HepG2 (cell line): ENCODE measurements around the gene GFER. TPM values are rescaled to one million over a fixed set of nuclear protein-coding genes. Genes with fewer than 3 reads are reported as not detected.

Experiments
- ATF7-NPFF ChIP-seq: sonication (generic); formaldehyde crosslinking; IDR thresholded peaks from 2 replicates; pipeline ENCODE4 v1.8.1; 2023; ENCODE audit warnings: mild to moderate bottlenecking, low read depth, missing genetic modification reagents, moderate library complexity
- BORCS8-MEF2B ChIP-seq: sonication (generic); formaldehyde crosslinking; IDR thresholded peaks from 2 replicates; pipeline ENCODE4 v1.8.0; 2022; ENCODE audit warnings: mild to moderate bottlenecking, missing genetic modification reagents
- CBX5 ChIP-seq: sonication (generic); formaldehyde crosslinking; IDR thresholded peaks from 2 replicates; pipeline ENCODE4 v1.4.0; 2020; ENCODE audit warnings: missing genetic modification reagents, borderline replicate concordance
- ETV5 ChIP-seq: IDR thresholded peaks from 2 replicates; pipeline ENCODE4 v1.6.1; 2018; ENCODE audit warnings: missing biosample characterization, missing genetic modification reagents, inconsistent platforms, borderline replicate concordance
- GFI1 ChIP-seq: sonication (generic); formaldehyde crosslinking; IDR thresholded peaks from 2 replicates; pipeline ENCODE4 v1.5.0; 2020; ENCODE audit warnings: missing genetic modification reagents, mild to moderate bottlenecking, borderline replicate concordance
- HES4 ChIP-seq: sonication (generic); formaldehyde crosslinking; IDR thresholded peaks from 2 replicates; pipeline ENCODE4 v1.9.0; 2021; ENCODE audit warnings: mild to moderate bottlenecking, missing genetic modification reagents, borderline replicate concordance
- HNF4A ChIP-seq: sonication (generic); formaldehyde crosslinking; IDR thresholded peaks from 2 replicates; pipeline ENCODE4 v1.4.0; 2020; ENCODE audit warnings: missing genetic modification reagents
- HNRNPK ChIP-seq: fragments of 200-400 bp; formaldehyde crosslinking; IDR thresholded peaks from 2 replicates; pipeline ENCODE4 v1.6.1; 2018; ENCODE audit warnings: low read length, low read depth, moderate library complexity, mild to moderate bottlenecking; ENCODE audit not compliant: poor library complexity, severe bottlenecking
- ISL2 ChIP-seq: sonication (generic); formaldehyde crosslinking; IDR thresholded peaks from 2 replicates; pipeline ENCODE4 v1.5.0; 2020; ENCODE audit warnings: missing genetic modification reagents
- LCORL ChIP-seq, 2 experiments: fragments of 450-650 bp in 1 of 2; sonication (generic) in 1 of 2; formaldehyde crosslinking in 1 of 2; IDR thresholded peaks; 2 replicates each; pipeline versions ENCODE4 v1.5.0 to v1.6.1; 2017 to 2020; ENCODE audit warnings: antibody characterized with exemption in 1 of 2, missing genetic modification reagents in 1 of 2
- MAFK ChIP-seq, 2 experiments: IDR thresholded peaks in 1 of 2; conservative IDR thresholded peaks in 1 of 2; 2 replicates each; pipeline ENCODE4 v1.6.1; 2011; ENCODE audit warnings: improper control_type of control experiment in 2 of 2, low read length in 2 of 2
- NAIF1 ChIP-seq: sonication (generic); formaldehyde crosslinking; IDR thresholded peaks from 2 replicates; pipeline ENCODE4 v1.5.0; 2020; ENCODE audit warnings: mild to moderate bottlenecking, missing genetic modification reagents, borderline replicate concordance
- NBN ChIP-seq: fragments of 450-650 bp; conservative IDR thresholded peaks from 2 replicates; pipeline ENCODE4 v1.6.1; 2017
- POLR2G ChIP-seq: fragments of 200-400 bp; formaldehyde crosslinking; IDR thresholded peaks from 2 replicates; pipeline ENCODE4 v1.6.1; 2018; ENCODE audit warnings: mild to moderate bottlenecking, low read depth, low read length, moderate library complexity
- RXRA ChIP-seq: sonication (generic); formaldehyde crosslinking; IDR thresholded peaks from 2 replicates; pipeline ENCODE4 v1.5.1; 2020; ENCODE audit warnings: missing genetic modification reagents
- SRSF1 ChIP-seq: fragments of 200-400 bp; formaldehyde crosslinking; optimal IDR thresholded peaks from 2 replicates; pipeline ENCODE3; 2017; ENCODE audit warnings: mild to moderate bottlenecking, low read depth, low read length, moderate library complexity
- TOPORS ChIP-seq: sonication (generic); formaldehyde crosslinking; IDR thresholded peaks from 2 replicates; pipeline ENCODE4 v1.8.0; 2023; ENCODE audit warnings: mild to moderate bottlenecking, missing genetic modification reagents
- YEATS2 ChIP-seq: sonication (generic); formaldehyde crosslinking; IDR thresholded peaks from 2 replicates; pipeline ENCODE4 v1.4.0; 2020; ENCODE audit warnings: missing genetic modification reagents, borderline replicate concordance
- ZFX ChIP-seq: sonication (generic); formaldehyde crosslinking; IDR thresholded peaks from 2 replicates; pipeline ENCODE4 v1.4.0; 2020; ENCODE audit warnings: mild to moderate bottlenecking, low read depth, missing genetic modification reagents, moderate library complexity
- ZKSCAN8 ChIP-seq: IDR thresholded peaks from 2 replicates; pipeline ENCODE4 v1.6.1; 2016; ENCODE audit warnings: borderline replicate concordance, missing genetic modification reagents, missing compliant biosample characterization
- ZMYM4 ChIP-seq: sonication (generic); formaldehyde crosslinking; IDR thresholded peaks from 2 replicates; pipeline ENCODE4 v1.8.1; 2023; ENCODE audit warnings: mild to moderate bottlenecking, missing genetic modification reagents
- ZNF225 ChIP-seq: sonication (generic); formaldehyde crosslinking; IDR thresholded peaks from 2 replicates; pipeline ENCODE4 v1.4.0; 2020; ENCODE audit warnings: mild to moderate bottlenecking, missing genetic modification reagents
- ZNF343 ChIP-seq: sonication (generic); formaldehyde crosslinking; IDR thresholded peaks from 2 replicates; pipeline ENCODE4 v1.4.0; 2020; ENCODE audit warnings: mild to moderate bottlenecking, missing genetic modification reagents
- ZNF350 ChIP-seq: sonication (generic); formaldehyde crosslinking; IDR thresholded peaks from 2 replicates; pipeline ENCODE4 v1.4.0; 2020; ENCODE audit warnings: mild to moderate bottlenecking, low read depth, missing genetic modification reagents, borderline replicate concordance
- ZNF430 ChIP-seq: sonication (generic); formaldehyde crosslinking; IDR thresholded peaks from 2 replicates; pipeline ENCODE4 v1.9.0; 2021; ENCODE audit warnings: mild to moderate bottlenecking, missing genetic modification reagents
- ZNF709 ChIP-seq: sonication (generic); formaldehyde crosslinking; IDR thresholded peaks from 2 replicates; pipeline ENCODE4 v1.5.0; 2020; ENCODE audit warnings: mild to moderate bottlenecking, missing genetic modification reagents
- ZNF782 ChIP-seq: sonication (generic); formaldehyde crosslinking; IDR thresholded peaks from 2 replicates; pipeline ENCODE4 v1.4.0; 2020; ENCODE audit warnings: missing genetic modification reagents, mild to moderate bottlenecking, borderline replicate concordance
- polyA plus RNA-seq, 8 experiments: library from polyadenylated mRNA; depleted of rRNA in 3 of 8; stranded (reverse) in 7 of 8; unstranded in 1 of 8; fragments of >200 nt; fragmentation: Illumina TruSeq in 4 of 8; extraction: Trizol in 4 of 8; gene quantifications; 2 replicates each; pipeline versions ENCODE4 v1.2.1 to v1.2.3, GENCODE V29; 2011 to 2016; ENCODE audit warnings: low read depth in 4 of 8, missing spikeins in 1 of 8, mixed read lengths in 1 of 8; ENCODE audit not compliant: insufficient read depth in 1 of 8
- total RNA-seq, 5 experiments: library from RNA; depleted of rRNA; stranded (reverse); fragments of >200 nt; fragmentation: Illumina TruSeq; extraction: Trizol; gene quantifications; 2 replicates each; pipeline ENCODE4 v1.2.3, GENCODE V29; 2016; ENCODE audit warnings: low read depth in 1 of 5
- TF ChIP-seq, protein P1 (sequence below): sonication (generic); formaldehyde crosslinking; IDR thresholded peaks from 2 replicates; pipeline ENCODE4 v1.9.0; 2021; ENCODE audit warnings: missing genetic modification reagents, mild to moderate bottlenecking, borderline replicate concordance
- TF ChIP-seq, protein P2 (sequence below): sonication (generic); formaldehyde crosslinking; IDR thresholded peaks from 2 replicates; pipeline ENCODE4 v1.5.0; 2020; ENCODE audit warnings: missing genetic modification reagents

GFER gene
- total and polyA plus RNA-seq, 2 of the 13 experiments (the other 11 are each of a cell fraction or from before 2014, with no cell fraction given): 28.6 to 71.7 TPM

- TF ChIP-seq HES4 (CRISPR knock-in tag): no peak
- peak; percentile 81 for TF ChIP-seq ETV5 (CRISPR knock-in tag)
- peak; percentile 66 for TF ChIP-seq HNF4A
- TF ChIP-seq ZNF350: peak; percentile 58; the same call in 1 of the 2 replicates
- no peak for TF ChIP-seq MAFK (conservative IDR thresholded peaks at IDR 0.05 in 1 of 2, IDR thresholded peaks at IDR 0.05 in 1 of 2; ENCODE audit: low read length in 2 of 2)
- TF ChIP-seq ZNF430 (CRISPR knock-in tag): peak; percentile 72; the same call in 1 of the 2 replicates
- peak; percentile 64 for TF ChIP-seq YEATS2 (CRISPR knock-in tag)
- TF ChIP-seq ZFX (CRISPR knock-in tag): peak; percentile 96
- TF ChIP-seq ISL2 (CRISPR knock-in tag): peak; percentile 67; the same call in 1 of the 2 replicates
- no peak for TF ChIP-seq TOPORS (CRISPR knock-in tag)
- peak; percentile 12; the same call in 1 of the 2 replicates for TF ChIP-seq ZNF343 (CRISPR knock-in tag)
- TF ChIP-seq BORCS8-MEF2B (CRISPR knock-in tag): no peak
- peak; percentile 85; the same call in 1 of the 2 replicates for TF ChIP-seq ZKSCAN8 (CRISPR knock-in tag)
- no peak for TF ChIP-seq ZNF782 (CRISPR knock-in tag)
- TF ChIP-seq, protein P1, sequence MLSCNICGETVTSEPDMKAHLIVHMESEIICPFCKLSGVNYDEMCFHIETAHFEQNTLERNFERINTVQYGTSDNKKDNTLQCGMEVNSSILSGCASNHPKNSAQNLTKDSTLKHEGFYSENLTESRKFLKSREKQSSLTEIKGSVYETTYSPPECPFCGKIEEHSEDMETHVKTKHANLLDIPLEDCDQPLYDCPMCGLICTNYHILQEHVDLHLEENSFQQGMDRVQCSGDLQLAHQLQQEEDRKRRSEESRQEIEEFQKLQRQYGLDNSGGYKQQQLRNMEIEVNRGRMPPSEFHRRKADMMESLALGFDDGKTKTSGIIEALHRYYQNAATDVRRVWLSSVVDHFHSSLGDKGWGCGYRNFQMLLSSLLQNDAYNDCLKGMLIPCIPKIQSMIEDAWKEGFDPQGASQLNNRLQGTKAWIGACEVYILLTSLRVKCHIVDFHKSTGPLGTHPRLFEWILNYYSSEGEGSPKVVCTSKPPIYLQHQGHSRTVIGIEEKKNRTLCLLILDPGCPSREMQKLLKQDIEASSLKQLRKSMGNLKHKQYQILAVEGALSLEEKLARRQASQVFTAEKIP: no peak
- TF ChIP-seq, protein P2, sequence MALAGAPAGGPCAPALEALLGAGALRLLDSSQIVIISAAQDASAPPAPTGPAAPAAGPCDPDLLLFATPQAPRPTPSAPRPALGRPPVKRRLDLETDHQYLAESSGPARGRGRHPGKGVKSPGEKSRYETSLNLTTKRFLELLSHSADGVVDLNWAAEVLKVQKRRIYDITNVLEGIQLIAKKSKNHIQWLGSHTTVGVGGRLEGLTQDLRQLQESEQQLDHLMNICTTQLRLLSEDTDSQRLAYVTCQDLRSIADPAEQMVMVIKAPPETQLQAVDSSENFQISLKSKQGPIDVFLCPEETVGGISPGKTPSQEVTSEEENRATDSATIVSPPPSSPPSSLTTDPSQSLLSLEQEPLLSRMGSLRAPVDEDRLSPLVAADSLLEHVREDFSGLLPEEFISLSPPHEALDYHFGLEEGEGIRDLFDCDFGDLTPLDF: no peak
- TF ChIP-seq ZNF225 (CRISPR knock-in tag): no peak
- TF ChIP-seq GFI1: peak; percentile 69; the same call in 1 of the 2 replicates
- peak; percentile 79; the same call in 1 of the 2 replicates for TF ChIP-seq CBX5 (CRISPR knock-in tag)
- TF ChIP-seq RXRA (CRISPR knock-in tag): peak; percentile 87
- no peak; the same call in 1 of the 2 replicates for TF ChIP-seq NAIF1 (CRISPR knock-in tag)
- peak; percentile 90 for TF ChIP-seq SRSF1
- TF ChIP-seq HNRNPK: peak; percentile 57
- TF ChIP-seq LCORL (IDR thresholded peaks at IDR 0.05): no peak; the same call in 1 of the 2 replicates
- TF ChIP-seq LCORL (CRISPR knock-in tag; IDR thresholded peaks at IDR 0.05): peak; percentile 98
- TF ChIP-seq ZMYM4 (CRISPR knock-in tag): peak; percentile 37; the same call in 1 of the 2 replicates
- peak; percentile 54 for TF ChIP-seq ATF7-NPFF
- peak; percentile 90 for TF ChIP-seq POLR2G
- TF ChIP-seq NBN: no peak
- TF ChIP-seq ZNF709 (CRISPR knock-in tag): no peak
Measured at GRCh38 chr16:2035431-2036199, 51.6 kb downstream of the GFER start (continued).
